Measurements from ENCODE around the gene ITGA5.

ITGA5 gene

GRCh38 chr12:54430471-54431069 is 11.5 kb upstream of the ITGA5 start:
- DNase-seq: no peak

- no peak for DNase-seq
Observed at GRCh38 chr12:54429014-54429471, 10.0 kb upstream of the ITGA5 start.

GRCh38 chr12:54428050-54429013 is 9.3 kb upstream of the ITGA5 start:
- peak; percentile 86 for DNase-seq

GRCh38 chr12:54427106-54427505 is 8.0 kb upstream of the ITGA5 start:
- DNase-seq: no peak

GRCh38 chr12:54426690-54427089 is 7.6 kb upstream of the ITGA5 start:
- no peak for DNase-seq

- no peak for DNase-seq
Observed at GRCh38 chr12:54425702-54426101, 6.6 kb upstream of the ITGA5 start.

GRCh38 chr12:54424224-54424623 is 5.2 kb upstream of the ITGA5 start:
- no peak for DNase-seq

- DNase-seq: no peak
Observed at GRCh38 chr12:54423816-54424150, 4.7 kb upstream of the ITGA5 start.

- DNase-seq: no peak
Observed at GRCh38 chr12:54421879-54422250, 2.8 kb upstream of the ITGA5 start.

- peak; percentile 39 for DNase-seq
Observed at GRCh38 chr12:54421175-54421878, 2.3 kb upstream of the ITGA5 start.

GRCh38 chr12:54420766-54421144 is 1.7 kb upstream of the ITGA5 start:
- no peak for DNase-seq

- DNase-seq: no peak
Observed at GRCh38 chr12:54418441-54419087, 502 bp downstream of the ITGA5 start.

- DNase-seq: no peak
Observed at GRCh38 chr12:54417712-54418440, 1.2 kb downstream of the ITGA5 start.

GRCh38 chr12:54416687-54417603 is 2.1 kb downstream of the ITGA5 start:
- no peak for DNase-seq

- DNase-seq: no peak
Observed at GRCh38 chr12:54415221-54415929, 3.7 kb downstream of the ITGA5 start.

GRCh38 chr12:54413284-54414190 is 5.5 kb downstream of the ITGA5 start:
- DNase-seq: no peak

GRCh38 chr12:54412786-54413185 is 6.3 kb downstream of the ITGA5 start:
- no peak for DNase-seq

- DNase-seq: no peak
Observed at GRCh38 chr12:54412348-54412747, 6.7 kb downstream of the ITGA5 start.

Measured in fibroblast of skin of abdomen (primary cell).